ENCODE results near the gene TNRC18.

Gene TNRC18

DNA sequence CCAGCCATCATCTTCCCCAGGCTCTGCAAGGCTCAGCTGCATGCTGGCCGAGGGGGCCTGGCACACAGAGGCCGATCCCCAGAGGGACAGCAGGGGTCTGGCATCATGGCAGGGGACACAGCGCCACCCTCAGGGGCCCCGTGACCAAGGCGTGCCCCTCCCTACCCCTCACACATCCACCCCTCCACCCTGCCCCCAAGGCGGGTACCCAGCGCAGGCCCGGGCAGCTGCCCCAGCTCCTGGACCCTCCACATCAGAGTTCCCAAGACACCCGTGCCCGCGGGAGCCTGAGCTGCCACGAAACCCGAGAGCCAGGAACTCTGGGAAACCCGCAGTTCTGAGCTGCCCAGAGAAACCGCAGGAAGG lies 46.5 kb upstream of the TNRC18 start:
- no peaks in the 10 kb centered on the region for H3K9me3 ChIP-seq (ENCODE audit: severe bottlenecking)
- no peaks in the 10 kb centered on the region for H3K36me3 ChIP-seq (ENCODE audit: low read depth)
- TF ChIP-seq CTCF (IDR thresholded peaks at IDR 0.05; ENCODE audit: poor library complexity, severe bottlenecking): no peak
- no peaks in the 10 kb centered on the region for H3K4me1 ChIP-seq (ENCODE audit: insufficient read depth, poor library complexity, severe bottlenecking)
- ATAC-seq (ENCODE audit: low read depth) (peak; percentile 13; the same call in 1 of the 3 replicates), DNase-seq (ENCODE audit: low spot score) (no peak)
- H3K27ac ChIP-seq (ENCODE audit: poor library complexity, severe bottlenecking): no peak overlapping the region
- H3K4me3 ChIP-seq (ENCODE audit: severe bottlenecking): no peak overlapping the region
- H3K27me3 ChIP-seq (ENCODE audit: insufficient read depth, poor library complexity, severe bottlenecking): no peaks in the 10 kb centered on the region

- Histone ChIP-seq H3K27me3 (ENCODE audit: insufficient read depth, poor library complexity, severe bottlenecking) (no peaks in the 10 kb centered on the region), H3K27ac (ENCODE audit: poor library complexity, severe bottlenecking) (no peak overlapping the region), H3K9me3 (ENCODE audit: severe bottlenecking) (no peaks in the 10 kb centered on the region), H3K4me3 (ENCODE audit: severe bottlenecking) (no peak overlapping the region), H3K36me3 (ENCODE audit: low read depth) (no peaks in the 10 kb centered on the region), H3K4me1 (ENCODE audit: insufficient read depth, poor library complexity, severe bottlenecking) (no peaks in the 10 kb centered on the region)
- ATAC-seq (ENCODE audit: low read depth) (no peak), DNase-seq (ENCODE audit: low spot score) (no peak)
- no peak for TF ChIP-seq CTCF (IDR thresholded peaks at IDR 0.05; ENCODE audit: poor library complexity, severe bottlenecking)
Measured at GRCh38 chr7:5469375-5470166, 45.9 kb upstream of the TNRC18 start.

- no peaks in the 10 kb centered on the region for H3K4me1 ChIP-seq (ENCODE audit: insufficient read depth, poor library complexity, severe bottlenecking)
- no peaks in the 10 kb centered on the region for H3K36me3 ChIP-seq (ENCODE audit: low read depth)
- no peaks in the 10 kb centered on the region for H3K9me3 ChIP-seq (ENCODE audit: severe bottlenecking)
- TF ChIP-seq CTCF (IDR thresholded peaks at IDR 0.05; ENCODE audit: poor library complexity, severe bottlenecking): no peak
- H3K4me3 ChIP-seq (ENCODE audit: severe bottlenecking): no peak overlapping the region
- no peak for ATAC-seq (ENCODE audit: low read depth)
- no peaks in the 10 kb centered on the region for H3K27me3 ChIP-seq (ENCODE audit: insufficient read depth, poor library complexity, severe bottlenecking)
- no peak overlapping the region for H3K27ac ChIP-seq (ENCODE audit: poor library complexity, severe bottlenecking)
- DNase-seq (ENCODE audit: low spot score): no peak
Measured at GRCh38 chr7:5467645-5468044, 44.0 kb upstream of the TNRC18 start.

DNA sequence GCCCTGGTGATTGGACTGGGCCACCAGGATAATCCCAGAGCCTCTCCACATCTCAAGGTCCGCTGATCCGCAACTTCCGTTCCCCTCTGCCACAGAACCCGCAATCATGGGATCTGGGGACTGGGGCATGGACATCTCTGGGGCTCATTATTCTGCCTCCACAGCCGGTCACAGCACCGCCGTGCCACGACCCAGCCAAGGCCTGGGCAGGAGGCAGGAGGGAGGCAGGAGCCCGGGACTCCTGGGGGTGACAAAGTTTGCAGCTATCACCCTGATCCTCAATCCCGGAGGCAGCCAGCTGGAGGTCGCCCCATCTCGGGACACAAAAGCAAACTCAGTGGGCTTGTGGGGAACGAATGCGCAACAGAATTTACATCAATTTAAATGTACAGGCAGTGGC lies 42.9 kb upstream of the TNRC18 start:
- H3K4me3 ChIP-seq (ENCODE audit: severe bottlenecking): no peak overlapping the region
- H3K9me3 ChIP-seq (ENCODE audit: severe bottlenecking): no peaks in the 10 kb centered on the region
- H3K4me1 ChIP-seq (ENCODE audit: insufficient read depth, poor library complexity, severe bottlenecking): no peaks in the 10 kb centered on the region
- no peak for DNase-seq (ENCODE audit: low spot score)
- no peaks in the 10 kb centered on the region for H3K27me3 ChIP-seq (ENCODE audit: insufficient read depth, poor library complexity, severe bottlenecking)
- no peaks in the 10 kb centered on the region for H3K36me3 ChIP-seq (ENCODE audit: low read depth)
- no peak overlapping the region for H3K27ac ChIP-seq (ENCODE audit: poor library complexity, severe bottlenecking)
- TF ChIP-seq CTCF (IDR thresholded peaks at IDR 0.05; ENCODE audit: poor library complexity, severe bottlenecking): no peak
- ATAC-seq (ENCODE audit: low read depth): no peak

DNA sequence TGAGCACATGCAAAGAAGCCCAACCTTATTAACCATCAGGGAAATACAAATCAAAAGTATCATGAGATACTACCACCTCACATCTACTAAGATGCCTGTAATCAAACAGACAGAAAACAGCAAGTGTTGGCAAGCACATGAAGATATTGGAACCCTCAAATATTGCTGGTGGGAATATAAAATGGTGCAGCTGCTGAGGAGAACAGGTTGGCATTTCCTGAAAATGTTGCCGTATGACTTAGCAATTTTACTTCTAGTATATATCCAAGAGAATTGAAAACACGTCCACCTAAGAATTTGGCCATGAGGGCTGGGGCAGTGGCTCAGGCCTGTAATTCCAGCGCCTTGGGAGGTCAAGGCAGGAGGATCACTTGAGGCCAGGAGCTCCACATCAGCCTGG lies 39.4 kb upstream of the TNRC18 start:
- no peaks in the 10 kb centered on the region for H3K4me1 ChIP-seq (ENCODE audit: insufficient read depth, poor library complexity, severe bottlenecking)
- no peak for ATAC-seq (ENCODE audit: low read depth)
- no peak overlapping the region for H3K4me3 ChIP-seq (ENCODE audit: severe bottlenecking)

More for the DNA sequence above, 39.4 kb upstream of the TNRC18 start:
- no peak for DNase-seq (ENCODE audit: low spot score)
- no peaks in the 10 kb centered on the region for H3K27me3 ChIP-seq (ENCODE audit: insufficient read depth, poor library complexity, severe bottlenecking)
- H3K9me3 ChIP-seq (ENCODE audit: severe bottlenecking): no peaks in the 10 kb centered on the region
- TF ChIP-seq CTCF (IDR thresholded peaks at IDR 0.05; ENCODE audit: poor library complexity, severe bottlenecking): no peak
- no peak overlapping the region for H3K27ac ChIP-seq (ENCODE audit: poor library complexity, severe bottlenecking)
- H3K36me3 ChIP-seq (ENCODE audit: low read depth): no peaks in the 10 kb centered on the region

Data from RWPE2 (cell line).